Liver (tissue), 9 donors: Measurements from ENCODE around the gene PRELID1. TPM values are rescaled to one million over a fixed set of nuclear protein-coding genes. Genes with fewer than 3 reads are reported as not detected.

Experiments used
- DNase-seq: peaks from one replicate; pipeline ENCODE4 v3.0.0-alpha.2; 2017; ENCODE audit warnings: low spot score
- H3K27ac ChIP-seq, 2 donors: one replicate each; pipeline ENCODE4 v1.7.0; 2013; ENCODE audit warnings: inconsistent platforms in 2 of 2, low read length in 2 of 2, control low read depth in 1 of 2, low read depth in 1 of 2, mild to moderate bottlenecking in 1 of 2
- H3K27me3 ChIP-seq, 4 donors: one replicate each; pipeline versions ENCODE4 v1.6.1 to v1.7.0; 2013; ENCODE audit warnings: low read length in 3 of 4, inconsistent platforms in 1 of 4, mild to moderate bottlenecking in 1 of 4, moderate library complexity in 1 of 4; ENCODE audit not compliant: control insufficient read depth in 4 of 4, insufficient read depth in 4 of 4
- H3K36me3 ChIP-seq, 4 donors: one replicate each; pipeline versions ENCODE4 v1.6.1 to v1.7.0; 2013; ENCODE audit warnings: low read length in 3 of 4, mild to moderate bottlenecking in 3 of 4, low read depth in 1 of 4, moderate library complexity in 1 of 4; ENCODE audit not compliant: control insufficient read depth in 4 of 4, insufficient read depth in 3 of 4
- H3K4me1 ChIP-seq, 4 donors: one replicate each; pipeline versions ENCODE4 v1.6.1 to v1.7.0; 2013; ENCODE audit warnings: low read length in 3 of 4, mild to moderate bottlenecking in 3 of 4, moderate library complexity in 1 of 4; ENCODE audit not compliant: control insufficient read depth in 4 of 4, insufficient read depth in 4 of 4
- H3K4me3 ChIP-seq, 3 donors: one replicate each; pipeline versions ENCODE4 v1.6.1 to v1.7.0; 2013; ENCODE audit warnings: low read length in 3 of 3, control low read depth in 1 of 3, low read depth in 1 of 3, mild to moderate bottlenecking in 1 of 3
- H3K9ac ChIP-seq, 2 donors: one replicate each; pipeline ENCODE4 v1.7.0; 2013; ENCODE audit warnings: low read length in 2 of 2, mild to moderate bottlenecking in 2 of 2, moderate library complexity in 2 of 2, control low read depth in 1 of 2, low read depth in 1 of 2
- H3K9me3 ChIP-seq, 4 donors: one replicate each; pipeline versions ENCODE4 v1.6.1 to v1.7.0; 2013; ENCODE audit warnings: low read length in 3 of 4; ENCODE audit not compliant: control insufficient read depth in 4 of 4
- ATF3 ChIP-seq: IDR thresholded peaks from 2 replicates; pipeline ENCODE4 v1.6.1; 2016; ENCODE audit warnings: antibody characterized with exemption
- CTCF ChIP-seq: fragments of 150-350 bp; IDR thresholded peaks from 2 replicates; pipeline ENCODE4 v1.5.1; 2017; ENCODE audit warnings: improper control_type of control experiment, low read depth, low read length; ENCODE audit not compliant: missing input control
- EGR1 ChIP-seq, 2 donors: IDR thresholded peaks; 2 replicates each; pipeline ENCODE4 v1.6.1; 2016 to 2018; ENCODE audit warnings: antibody characterized with exemption in 2 of 2, low read depth in 2 of 2
- FOXA1 ChIP-seq: IDR thresholded peaks from 2 replicates; pipeline ENCODE4 v1.6.1; 2016; ENCODE audit warnings: antibody characterized with exemption
- FOXA2 ChIP-seq: IDR thresholded peaks from 2 replicates; pipeline ENCODE4 v1.6.1; 2016; ENCODE audit warnings: antibody characterized with exemption
- HNF4A ChIP-seq, 2 donors: conservative IDR thresholded peaks; 2 replicates each; pipeline ENCODE4 v1.6.1; 2016; ENCODE audit warnings: antibody characterized with exemption in 2 of 2, mild to moderate bottlenecking in 2 of 2
- HNF4G ChIP-seq: IDR thresholded peaks from 2 replicates; pipeline ENCODE4 v1.6.1; 2016; ENCODE audit warnings: antibody characterized with exemption
- JUND ChIP-seq, 2 donors: IDR thresholded peaks; 2 replicates each; pipeline ENCODE4 v1.6.1; 2016; ENCODE audit warnings: antibody characterized with exemption in 2 of 2
- MAX ChIP-seq: IDR thresholded peaks from 2 replicates; pipeline ENCODE4 v1.6.1; 2016; ENCODE audit warnings: antibody characterized with exemption
- NR2F2 ChIP-seq: IDR thresholded peaks from 2 replicates; pipeline ENCODE4 v1.6.1; 2016; ENCODE audit warnings: antibody characterized with exemption
- RAD21 ChIP-seq, 2 donors: IDR thresholded peaks; 2 replicates each; pipeline ENCODE4 v1.6.1; 2016; ENCODE audit warnings: antibody characterized with exemption in 2 of 2, mild to moderate bottlenecking in 2 of 2
- RXRA ChIP-seq, 2 donors: IDR thresholded peaks; 2 replicates each; pipeline ENCODE4 v1.6.1; 2017 to 2018; ENCODE audit warnings: antibody characterized with exemption in 2 of 2, mild to moderate bottlenecking in 1 of 2
- SP1 ChIP-seq: IDR thresholded peaks from 2 replicates; pipeline ENCODE4 v1.6.1; 2018; ENCODE audit warnings: antibody characterized with exemption, mild to moderate bottlenecking
- TAF1 ChIP-seq: conservative IDR thresholded peaks from 2 replicates; pipeline ENCODE4 v1.6.1; 2016; ENCODE audit warnings: antibody characterized with exemption, mild to moderate bottlenecking
- ZBTB33 ChIP-seq: IDR thresholded peaks from 2 replicates; pipeline ENCODE4 v1.6.1; 2016; ENCODE audit warnings: antibody characterized with exemption
- WGBS: extraction: QIAGEN DNeasy Blood & Tissue Kit; methylation state at CpG from one replicate; pipeline ENCODE4 v1.1.7; 2013; 5-methylcytosine and 5-hydroxymethylcytosine counted together
- polyA plus RNA-seq, 2 donors: library from polyadenylated mRNA; stranded (reverse) in 1 of 2; unstranded in 1 of 2; fragments of 200-250 nt in 1 of 2; fragments of >200 nt in 1 of 2; fragmentation: Nextera tagmentation in 1 of 2; extraction: Ambion mirVana in 1 of 2; gene quantifications; one replicate each; pipeline versions ENCODE4 v1.2.1 to v1.2.3, GENCODE V29; 2013 to 2015
- total RNA-seq, 2 donors: library from RNA; depleted of rRNA; stranded (reverse); fragments of >200 nt; gene quantifications; one replicate each; pipeline ENCODE4 v1.2.3, GENCODE V29; 2014
- donor health status: healthy.
- donor health status: healthy.
- donor health status: healthy.
- donor health status: healthy.
- donor health status: healthy.

PRELID1 gene
- total and polyA plus RNA-seq, 4 donors: 47.9 to 200 (median 85.3) TPM

- 72% methylated on average over 10 of the region's 10 CpGs for WGBS
- Histone ChIP-seq H3K27me3 (no peaks in the 10 kb centered on the region), H3K36me3 (peaks cover 6 to 16% (median 11%) of the 10 kb centered on the region in 4 donors), H3K4me1 (peaks cover 10 to 31% (median 21%) of the 10 kb centered on the region in 4 donors), H3K27ac (no peak overlapping the region), H3K9ac (no peak overlapping the region), H3K4me3 (no peak overlapping the region), H3K9me3 (no peaks in the 10 kb centered on the region)
- TF ChIP-seq MAX (no peak), JUND (IDR thresholded peaks at IDR 0.05) (no peak), CTCF (peak; percentile 79), EGR1 (IDR thresholded peaks at IDR 0.05; ENCODE audit: low read depth in 2 of 2) (no peak), RAD21 (IDR thresholded peaks at IDR 0.05) (peak; percentile 68 to 82)
- peak; percentile 80 for DNase-seq
These were observed 6.0 kb downstream of the PRELID1 start for GRCh38 chr5:177309351-177310191.

- Histone ChIP-seq H3K9ac (no peak overlapping the region), H3K27ac (no peak overlapping the region), H3K9me3 (no peaks in the 10 kb centered on the region), H3K4me3 (no peak overlapping the region), H3K27me3 (no peaks in the 10 kb centered on the region), H3K36me3 (peaks cover 6 to 16% (median 11%) of the 10 kb centered on the region in 4 donors), H3K4me1 (peaks cover 6 to 24% (median 15%) of the 10 kb centered on the region in 4 donors)
- WGBS: 96% methylated on average over 13 of the region's 13 CpGs
- TF ChIP-seq FOXA2 (no peak), SP1 (no peak), EGR1 (IDR thresholded peaks at IDR 0.05; ENCODE audit: low read depth in 2 of 2) (no peak), JUND (IDR thresholded peaks at IDR 0.05) (no peak), ATF3 (no peak), MAX (no peak), HNF4A (conservative IDR thresholded peaks at IDR 0.05) (no peak), NR2F2 (no peak), RAD21 (IDR thresholded peaks at IDR 0.05) (no peak), TAF1 (no peak), FOXA1 (no peak), RXRA (IDR thresholded peaks at IDR 0.05) (no peak), ZBTB33 (no peak), CTCF (no peak), HNF4G (no peak)
- DNase-seq: no peak
These were observed 6.7 kb downstream of the PRELID1 start for GRCh38 chr5:177310332-177310731.
